Fibroblast of lung (primary cell): ENCODE measurements around the gene CD47.

ENCODE experiments used
- EZH2 ChIP-seq: IDR thresholded peaks from 2 replicates; pipeline ENCODE4 v1.5.1; 2012; ENCODE audit warnings: low read length, control low read depth, mild to moderate bottlenecking; ENCODE audit errors: missing control alignments
- TF ChIP-seq, protein P1 (sequence below), 2 donors: IDR thresholded peaks in 1 of 2; conservative IDR thresholded peaks in 1 of 2; 1 replicate in 1 of 2; 2 replicates in 1 of 2; pipeline ENCODE4 v1.5.1; 2011 to 2012; ENCODE audit warnings: low read length in 2 of 2, control low read depth in 1 of 2, inconsistent platforms in 1 of 2, low read depth in 1 of 2, mild to moderate bottlenecking in 1 of 2

DNA sequence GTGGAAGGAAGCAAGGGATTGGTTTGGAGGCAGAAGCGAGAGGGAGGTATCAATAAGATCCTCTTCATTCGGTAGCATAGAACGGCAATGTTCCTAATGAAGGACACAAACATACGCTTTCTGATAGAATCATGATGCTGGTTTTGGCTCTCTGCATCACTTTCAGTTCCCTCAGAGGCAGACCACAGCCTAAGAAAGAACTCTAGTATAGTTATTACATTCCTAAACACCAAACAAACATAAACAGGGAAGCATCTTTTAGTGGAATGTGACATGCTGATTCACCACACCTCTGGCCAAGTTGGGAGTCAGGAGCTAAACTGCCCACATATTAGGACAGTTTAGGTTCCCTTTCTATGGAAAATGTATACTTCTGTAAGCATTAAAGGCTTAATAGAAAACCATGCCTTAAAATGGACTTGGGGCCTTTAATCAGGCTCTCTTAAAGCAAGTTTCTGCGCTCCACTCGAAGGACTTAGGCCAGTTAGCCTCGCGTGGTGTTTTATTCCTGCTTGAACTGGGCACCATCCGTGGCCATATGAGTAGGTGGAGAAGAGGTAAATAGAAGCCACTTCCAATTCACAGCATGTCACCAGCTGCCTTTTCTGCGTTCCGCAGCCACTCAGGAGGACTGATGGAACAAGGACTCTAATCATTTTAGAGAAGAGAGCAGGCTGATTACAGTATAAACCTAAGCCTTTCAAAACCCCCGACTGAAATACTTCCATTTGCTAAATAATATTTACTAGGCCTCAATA, 53.7 kb downstream of the CD47 start:
- TF ChIP-seq, protein P1, sequence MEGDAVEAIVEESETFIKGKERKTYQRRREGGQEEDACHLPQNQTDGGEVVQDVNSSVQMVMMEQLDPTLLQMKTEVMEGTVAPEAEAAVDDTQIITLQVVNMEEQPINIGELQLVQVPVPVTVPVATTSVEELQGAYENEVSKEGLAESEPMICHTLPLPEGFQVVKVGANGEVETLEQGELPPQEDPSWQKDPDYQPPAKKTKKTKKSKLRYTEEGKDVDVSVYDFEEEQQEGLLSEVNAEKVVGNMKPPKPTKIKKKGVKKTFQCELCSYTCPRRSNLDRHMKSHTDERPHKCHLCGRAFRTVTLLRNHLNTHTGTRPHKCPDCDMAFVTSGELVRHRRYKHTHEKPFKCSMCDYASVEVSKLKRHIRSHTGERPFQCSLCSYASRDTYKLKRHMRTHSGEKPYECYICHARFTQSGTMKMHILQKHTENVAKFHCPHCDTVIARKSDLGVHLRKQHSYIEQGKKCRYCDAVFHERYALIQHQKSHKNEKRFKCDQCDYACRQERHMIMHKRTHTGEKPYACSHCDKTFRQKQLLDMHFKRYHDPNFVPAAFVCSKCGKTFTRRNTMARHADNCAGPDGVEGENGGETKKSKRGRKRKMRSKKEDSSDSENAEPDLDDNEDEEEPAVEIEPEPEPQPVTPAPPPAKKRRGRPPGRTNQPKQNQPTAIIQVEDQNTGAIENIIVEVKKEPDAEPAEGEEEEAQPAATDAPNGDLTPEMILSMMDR (conservative IDR thresholded peaks at IDR 0.05 in 1 of 2, IDR thresholded peaks at IDR 0.05 in 1 of 2; ENCODE audit: low read depth in 1 of 2, low read length in 2 of 2), result no peak
- no peak for TF ChIP-seq EZH2
